Left forelimb (tissue), 1 donor: ENCODE data around the gene IFNL1.
"Not testable (repeated sequence)": the region's sequence is repeated elsewhere in the genome, so short reads cannot be mapped to it uniquely, and the experiment has no call there.

Source experiments
- DNase-seq: peaks from one replicate; pipeline ENCODE4 v3.0.0-alpha.2; 2018; ENCODE audit warnings: low spot score

IFNL1 gene

GRCh38 chr19:39296055-39296645, at the start of gene IFNL1:
Gene IFNL1 (plus strand): TSS chr19:39296407. CDS start chr19:39296422, 15 bp downstream.
- no peak for DNase-seq

DNA sequence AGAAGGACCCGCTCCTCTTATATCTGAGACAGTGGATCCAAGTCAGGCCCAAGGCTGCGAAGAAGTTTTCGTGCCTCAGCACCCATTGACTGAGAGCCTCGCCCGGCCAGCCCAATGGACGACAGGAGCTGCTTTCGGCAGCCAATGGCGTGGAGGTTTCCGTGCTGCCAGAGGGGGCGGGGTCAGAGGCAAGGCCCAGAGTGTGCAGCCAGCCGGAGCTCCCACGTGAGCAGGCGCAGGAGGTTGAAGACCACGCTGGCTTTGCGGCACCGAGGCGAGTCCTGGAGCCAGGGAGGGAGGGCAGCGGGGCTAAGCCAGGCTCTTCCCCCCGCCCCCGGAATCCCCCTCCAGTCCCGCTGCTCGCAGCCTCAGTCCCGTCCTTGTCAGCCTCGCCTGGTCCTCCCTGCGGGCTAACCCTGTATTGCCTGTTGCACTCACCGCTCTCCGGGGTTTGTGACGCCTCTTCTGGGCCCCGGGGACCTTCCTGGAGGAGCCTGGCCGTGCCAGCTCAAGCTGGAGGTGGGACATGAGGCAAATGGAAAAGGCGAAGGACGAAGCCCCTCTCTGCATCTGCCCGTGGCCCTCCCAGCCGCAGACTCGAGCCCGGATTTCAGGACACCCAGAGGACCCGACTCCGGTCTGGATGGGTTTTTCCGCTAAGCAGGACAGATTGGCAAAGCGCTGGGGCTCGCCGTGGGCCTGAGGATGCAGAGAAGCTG, 49.1 kb upstream of the IFNL1 start:
- DNase-seq, result no peak

GRCh38 chr19:39247701-39248664, 48.2 kb upstream of the IFNL1 start:
- no peak for DNase-seq

DNA sequence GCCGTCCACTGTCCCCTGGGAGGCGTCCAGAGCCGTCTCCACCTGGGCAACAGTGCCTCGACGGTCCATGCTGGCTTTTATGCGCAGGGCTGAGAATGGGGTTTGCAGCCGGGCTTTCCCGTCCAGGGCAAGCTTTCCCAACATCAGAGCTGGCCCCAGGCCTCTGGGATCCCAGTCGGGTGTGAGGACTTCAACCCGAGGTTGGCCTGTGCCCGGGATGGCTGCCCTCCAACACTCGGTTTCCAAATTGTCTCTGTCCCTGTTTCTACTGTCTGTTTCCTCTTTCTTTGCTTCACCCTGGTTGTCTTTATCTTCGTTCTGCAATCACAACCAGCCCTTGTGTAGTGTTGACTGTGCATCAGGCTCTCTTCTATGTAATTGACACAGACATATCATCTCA, 47.4 kb upstream of the IFNL1 start, which contains the start of gene IFNL4:
TSS of gene IFNL4 (minus strand) at position 51 of the 400 bp plus-strand sequence.
- no peak for DNase-seq

DNA sequence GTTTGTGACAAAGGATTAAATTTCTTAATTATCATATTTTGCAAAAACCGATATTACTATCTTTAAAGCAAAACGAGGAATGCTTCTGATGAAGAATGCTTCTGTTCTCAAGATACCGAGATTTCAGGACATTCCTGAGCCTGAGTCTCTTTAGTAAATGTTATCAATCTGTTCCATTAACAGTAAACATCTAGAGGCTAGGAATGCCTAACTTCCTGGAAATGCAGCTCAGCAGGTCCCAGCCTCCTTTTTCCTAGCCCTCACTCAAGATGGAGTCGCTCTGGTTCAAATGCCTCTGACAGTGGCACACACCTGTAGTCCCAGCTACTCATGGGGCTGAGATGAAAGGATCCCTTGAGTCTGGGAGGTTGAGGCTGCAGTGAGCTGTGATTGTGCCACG, 45.1 kb upstream of the IFNL1 start:
- DNase-seq, result no peak

- no peak for DNase-seq
Measured at GRCh38 chr19:39251846-39252245, 44.4 kb upstream of the IFNL1 start.

GRCh38 chr19:39252458-39252857, 43.7 kb upstream of the IFNL1 start:
- no peak for DNase-seq

DNA sequence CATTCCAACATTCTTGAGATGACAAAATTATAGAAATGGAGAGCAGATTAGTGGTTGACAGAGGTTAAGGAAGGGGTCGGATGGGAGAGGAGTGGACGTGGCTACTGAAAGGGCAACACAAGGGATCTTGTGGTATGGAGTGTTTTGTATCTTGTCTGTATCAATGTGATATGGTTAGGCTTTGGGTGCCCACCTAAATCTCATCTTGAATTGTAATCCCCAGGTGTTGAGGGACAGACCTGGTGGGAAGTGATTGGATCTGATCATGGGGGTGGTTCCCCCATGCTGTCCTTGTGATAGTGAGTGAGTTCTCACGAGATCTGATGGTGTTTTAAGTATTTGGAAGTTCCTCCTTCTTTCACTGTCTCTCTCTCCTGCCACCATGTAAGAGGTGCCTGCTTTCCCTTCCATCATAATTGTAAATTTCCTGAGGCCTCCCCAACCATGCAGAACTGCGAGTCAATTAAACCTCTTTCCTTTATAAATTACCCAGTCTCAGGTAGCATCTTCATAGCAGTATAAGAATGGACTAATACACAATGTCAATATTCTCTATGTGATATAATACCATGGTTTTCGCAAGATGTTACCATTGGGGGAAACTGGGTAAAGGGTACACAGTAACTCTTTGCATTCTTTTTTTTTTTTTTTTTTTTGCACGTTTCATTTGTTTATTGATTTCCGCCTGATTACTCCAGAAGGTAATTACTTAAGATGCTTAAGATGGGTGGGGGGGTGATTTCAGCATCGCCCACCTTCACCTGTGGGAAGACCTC, 42.6 kb upstream of the IFNL1 start:
- no peak for DNase-seq

GRCh38 chr19:39254531-39255345, 41.5 kb upstream of the IFNL1 start:
- no peak for DNase-seq

DNA sequence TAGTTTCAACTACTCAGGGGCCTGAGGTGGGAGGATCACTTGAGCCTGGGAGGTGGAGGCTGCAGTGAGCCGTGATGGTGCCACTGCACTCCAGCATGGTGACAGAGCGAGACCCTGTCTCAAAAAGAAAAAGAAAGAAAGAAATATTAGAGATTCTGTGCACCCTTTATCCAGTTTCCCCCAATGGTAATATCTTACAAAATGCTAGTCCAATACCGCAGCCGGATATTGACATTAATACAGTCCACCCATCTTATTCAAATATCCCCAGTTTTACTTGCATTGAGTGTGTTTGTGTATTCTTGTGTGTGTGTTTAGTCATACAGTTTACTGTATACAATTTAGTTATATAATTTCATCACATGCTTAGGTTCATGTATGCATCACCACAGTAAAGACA, 39.0 kb upstream of the IFNL1 start:
- DNase-seq, result no peak

DNA sequence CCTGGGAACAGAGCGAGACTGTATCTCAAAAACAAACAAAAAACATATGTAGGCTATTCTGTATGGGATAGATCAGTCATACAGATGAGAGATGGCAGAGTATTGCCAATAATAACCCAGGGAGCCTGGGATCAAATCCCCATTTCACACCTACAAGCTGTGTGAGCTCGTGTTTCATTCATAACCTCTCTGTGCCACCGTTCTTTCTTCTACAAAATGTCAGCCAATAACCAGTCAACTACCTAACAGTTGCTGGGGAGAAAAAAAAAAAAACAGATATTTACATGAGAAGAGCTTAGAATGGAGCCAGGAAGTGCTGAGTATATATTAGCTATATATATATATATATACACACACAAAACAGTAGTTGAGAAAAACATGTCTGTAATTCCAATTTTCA, 34.5 kb upstream of the IFNL1 start:
- DNase-seq, result no peak

DNA sequence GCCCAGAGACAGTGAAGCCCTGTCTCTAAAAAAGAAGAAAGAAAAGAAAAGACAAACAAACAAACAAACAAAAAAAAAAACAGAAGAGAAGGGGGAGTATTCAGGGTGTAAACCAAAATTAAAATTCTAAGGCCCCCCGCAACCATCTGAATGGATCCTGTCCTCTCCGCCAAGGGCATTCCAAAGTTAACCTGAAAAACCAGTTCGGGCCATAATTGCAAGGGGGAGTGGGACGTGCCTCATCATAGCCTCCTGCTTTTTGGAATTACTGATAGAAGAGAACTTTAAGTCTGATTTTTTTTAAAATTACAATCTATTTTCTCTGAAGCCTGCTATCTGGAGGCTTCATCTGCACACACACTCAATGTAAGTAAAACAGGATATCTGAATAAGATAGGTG, 33.7 kb upstream of the IFNL1 start:
- DNase-seq, result peak; percentile 2

- no peak for DNase-seq
Measured at GRCh38 chr19:39263912-39264305, 32.3 kb upstream of the IFNL1 start.

GRCh38 chr19:39264306-39265290, 31.6 kb upstream of the IFNL1 start:
- DNase-seq, result no peak

DNA sequence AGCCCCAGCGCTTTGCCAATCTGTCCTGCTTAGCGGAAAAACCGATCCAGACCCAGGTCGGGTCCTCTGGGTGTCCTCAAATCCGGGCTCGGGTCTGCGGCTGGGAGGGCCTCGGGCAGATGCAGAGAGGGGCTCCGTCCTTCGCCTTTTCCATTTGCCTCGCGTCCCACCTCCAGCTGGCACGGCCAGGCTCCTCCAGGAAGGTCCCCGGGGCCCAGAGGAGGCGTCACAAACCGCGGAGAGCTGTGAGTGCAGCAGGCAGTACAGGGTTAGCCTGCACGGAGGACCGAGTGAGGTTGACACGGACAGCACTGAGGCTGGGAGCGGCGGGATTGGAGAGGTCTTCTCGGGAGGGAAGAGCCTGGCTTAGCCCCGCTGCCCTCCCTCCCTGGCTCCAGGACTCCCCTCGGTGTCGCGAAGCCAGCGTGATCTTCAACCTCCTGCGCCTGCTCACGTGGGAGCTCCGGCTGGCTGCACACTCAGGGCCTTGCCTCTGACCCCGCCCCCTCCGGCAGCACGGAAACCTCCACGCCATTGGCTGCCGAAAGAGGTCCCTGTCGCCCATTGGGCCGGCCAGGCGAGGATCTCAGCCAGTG, 30.8 kb upstream of the IFNL1 start:
- DNase-seq, result no peak

DNA sequence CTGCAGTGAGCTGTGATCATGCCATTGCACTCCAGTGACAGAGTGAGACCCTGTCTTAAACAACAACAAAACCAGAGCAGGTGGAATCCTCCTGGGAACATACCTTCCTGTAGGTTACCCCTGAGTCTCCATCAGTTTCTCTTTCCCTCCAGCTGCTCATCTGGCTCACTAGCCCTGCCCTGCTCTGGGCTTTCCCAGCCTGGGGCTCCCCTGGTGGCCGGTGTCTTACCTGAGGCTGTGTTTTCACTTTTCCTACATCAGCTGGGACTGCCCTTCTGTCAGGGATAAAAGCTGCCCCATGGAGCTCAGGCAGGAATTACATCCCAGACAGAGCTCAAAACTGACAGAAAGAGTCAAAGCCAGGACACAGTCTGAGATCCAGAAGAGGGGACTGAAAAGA, 28.1 kb upstream of the IFNL1 start, which contains the start of gene IFNL2:
TSS of gene IFNL2 (plus strand) at position 312 of the 400 bp plus-strand sequence. CDS start 173 bp downstream, outside the sequence.
- DNase-seq, result not testable (repeated sequence)

DNA sequence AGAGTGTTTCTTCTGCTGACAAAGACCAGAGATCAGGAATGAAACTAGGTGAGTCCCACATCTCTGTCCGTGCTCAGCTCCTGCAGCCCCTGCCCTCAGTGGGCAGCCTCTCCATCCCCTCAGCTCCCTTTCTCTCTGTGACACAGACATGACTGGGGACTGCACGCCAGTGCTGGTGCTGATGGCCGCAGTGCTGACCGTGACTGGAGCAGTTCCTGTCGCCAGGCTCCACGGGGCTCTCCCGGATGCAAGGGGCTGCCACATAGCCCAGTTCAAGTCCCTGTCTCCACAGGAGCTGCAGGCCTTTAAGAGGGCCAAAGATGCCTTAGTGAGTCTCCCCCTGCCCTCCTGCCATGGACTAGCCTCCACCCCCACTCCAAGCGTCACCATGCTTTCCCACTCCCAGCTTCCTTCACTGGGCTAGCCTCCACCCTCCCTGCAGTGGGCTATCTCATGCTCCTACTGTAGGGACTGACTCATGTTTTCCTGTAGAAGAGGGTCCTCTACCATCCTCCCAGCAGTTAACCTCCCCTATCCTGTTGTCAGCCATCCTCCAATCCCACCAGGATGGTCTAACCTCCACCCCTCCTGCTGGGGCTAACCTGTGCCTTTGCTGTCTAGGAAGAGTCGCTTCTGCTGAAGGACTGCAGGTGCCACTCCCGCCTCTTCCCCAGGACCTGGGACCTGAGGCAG, 27.5 kb upstream of the IFNL1 start:
- not testable (repeated sequence) for DNase-seq

DNA sequence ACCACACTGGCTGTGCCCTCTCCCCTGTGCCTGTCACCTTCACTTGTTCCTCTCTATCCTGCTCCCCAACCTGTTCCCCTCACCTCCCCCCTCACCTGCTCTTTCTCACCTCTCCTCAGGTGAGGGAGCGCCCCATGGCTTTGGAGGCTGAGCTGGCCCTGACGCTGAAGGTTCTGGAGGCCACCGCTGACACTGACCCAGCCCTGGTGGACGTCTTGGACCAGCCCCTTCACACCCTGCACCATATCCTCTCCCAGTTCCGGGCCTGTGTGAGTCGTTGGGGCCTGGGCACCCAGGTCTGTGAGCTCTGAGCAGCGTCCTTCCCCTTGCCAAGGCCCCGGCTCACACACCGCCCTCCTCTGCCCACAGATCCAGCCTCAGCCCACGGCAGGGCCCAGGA, 26.8 kb upstream of the IFNL1 start:
- not testable (repeated sequence) for DNase-seq
